EL (cell line): ENCODE results near the gene RETSAT.
"Not testable (repeated sequence)": the region's sequence is repeated elsewhere in the genome, so short reads cannot be mapped to it uniquely, and the experiment has no call there.

Source experiments
- DNase-seq: peaks from one replicate; pipeline ENCODE4 v3.0.0-alpha.2; 2016

The RETSAT gene

DNA sequence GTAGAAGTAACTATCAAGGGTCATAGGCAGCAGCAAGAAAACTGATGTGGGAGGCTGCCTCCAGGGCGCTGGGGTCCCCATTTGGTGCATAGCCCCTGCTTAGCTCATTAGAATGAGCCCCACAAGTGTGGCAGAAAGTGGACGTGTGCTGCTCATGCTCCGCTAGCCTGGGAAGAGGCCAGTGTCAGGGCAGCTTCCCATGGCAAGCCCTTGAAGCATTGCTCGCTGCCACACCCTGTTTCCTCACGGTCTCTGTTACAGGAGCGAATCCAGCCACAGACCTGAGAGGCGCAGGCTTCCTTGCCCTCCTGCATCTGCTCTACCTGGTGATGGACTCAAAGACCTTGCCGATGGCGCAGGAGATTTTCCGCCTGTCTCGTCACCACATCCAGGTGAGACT, 22.8 kb upstream of the RETSAT start:
- no peak for DNase-seq

DNA sequence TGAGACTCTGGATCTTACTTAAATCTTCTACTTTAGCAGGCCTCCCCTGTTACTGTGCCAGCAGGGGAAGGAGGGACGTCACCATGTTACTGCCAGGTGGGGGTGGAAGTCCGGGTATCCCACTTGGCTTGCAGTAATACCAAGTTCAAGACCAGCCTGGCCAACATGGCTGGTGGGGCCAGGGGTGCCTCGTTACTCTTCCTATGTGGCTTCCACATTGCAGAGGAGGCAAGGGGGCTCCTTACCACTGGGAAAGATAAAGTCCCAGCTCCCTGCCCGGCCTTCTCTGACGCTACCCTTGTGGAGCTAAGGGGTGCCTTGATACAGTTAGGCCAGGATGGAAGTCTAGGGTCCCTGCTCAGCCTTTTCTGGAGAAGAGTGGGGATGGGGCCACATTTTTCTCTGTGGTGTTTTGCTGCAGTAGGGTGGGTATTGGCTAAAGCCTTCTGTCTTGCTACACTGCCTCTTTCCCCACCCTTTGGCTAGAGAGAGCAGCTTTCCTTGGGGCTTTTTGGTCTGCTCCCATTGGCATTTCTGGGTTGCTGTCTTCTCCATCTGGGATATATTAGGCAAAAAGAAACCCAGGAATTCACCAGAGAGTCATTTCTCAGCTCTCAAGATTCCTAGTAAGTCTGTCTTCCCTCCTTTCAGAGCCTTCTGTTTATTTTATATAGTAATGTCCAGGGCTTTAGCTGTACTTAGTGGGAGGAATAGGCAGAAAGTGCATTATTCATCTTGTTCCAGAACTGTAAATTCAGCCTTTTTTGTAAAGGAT, 22.1 kb upstream of the RETSAT start:
- no peak for DNase-seq

DNA sequence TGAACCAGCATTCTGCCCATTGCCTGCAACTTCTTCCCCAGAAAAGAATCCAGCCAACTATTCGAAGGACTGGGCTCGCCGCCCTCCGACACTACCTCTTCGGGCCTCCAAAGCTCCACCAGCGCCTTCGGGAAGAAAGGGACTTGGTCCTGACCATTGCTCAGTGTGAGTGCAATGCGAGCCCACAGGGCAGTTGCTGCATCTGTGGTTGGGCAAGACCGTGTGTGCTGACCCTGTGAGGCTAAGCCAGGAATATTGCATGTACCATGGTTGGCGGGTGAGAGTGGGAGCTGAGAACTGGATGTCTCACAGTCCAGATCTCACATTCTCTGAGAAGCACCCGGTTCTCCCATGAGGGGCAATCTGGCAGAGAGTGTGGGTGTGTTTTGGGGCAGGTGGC, 16.7 kb upstream of the RETSAT start:
- no peak for DNase-seq

DNA sequence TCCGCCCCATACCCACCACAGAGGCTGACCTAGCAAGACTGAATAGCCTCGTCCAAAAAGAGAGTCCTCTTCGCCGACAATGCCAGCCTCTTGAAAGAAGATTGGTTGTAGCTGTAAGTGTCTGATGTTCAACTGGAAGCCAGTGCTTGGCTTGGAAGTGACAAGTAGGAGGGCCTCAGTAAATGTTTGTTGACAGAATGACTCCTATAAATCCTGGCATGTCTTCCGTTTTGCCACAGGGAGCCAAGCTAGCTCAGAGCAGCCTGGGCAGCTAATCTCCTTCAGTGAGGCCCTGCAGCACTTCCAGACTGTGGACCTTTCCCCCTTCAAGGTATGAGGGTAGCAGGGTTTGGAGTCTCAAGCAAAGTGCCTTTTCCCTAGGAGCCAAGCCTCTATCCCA, 15.2 kb upstream of the RETSAT start:
- no peak for DNase-seq

DNA sequence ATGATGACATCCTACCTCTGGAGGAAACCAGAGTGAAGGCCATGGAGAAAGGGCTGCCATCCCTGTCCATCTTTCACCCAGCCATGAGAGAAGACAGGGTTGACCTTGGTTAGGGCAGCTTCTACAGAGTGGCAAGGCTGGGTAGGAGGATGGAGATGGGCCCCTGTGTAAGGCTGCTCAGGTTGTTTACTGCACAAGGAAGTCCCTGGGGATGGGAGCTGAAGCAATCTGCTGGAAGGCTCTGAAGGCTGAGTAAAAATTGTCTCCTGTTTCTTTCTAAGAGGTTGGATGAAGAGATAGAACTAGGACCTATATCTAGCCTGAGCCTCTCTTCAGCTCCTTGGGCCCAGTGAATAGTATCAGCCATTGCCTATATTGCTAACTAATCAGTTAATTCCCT, 14.6 kb upstream of the RETSAT start:
- DNase-seq: no peak

DNA sequence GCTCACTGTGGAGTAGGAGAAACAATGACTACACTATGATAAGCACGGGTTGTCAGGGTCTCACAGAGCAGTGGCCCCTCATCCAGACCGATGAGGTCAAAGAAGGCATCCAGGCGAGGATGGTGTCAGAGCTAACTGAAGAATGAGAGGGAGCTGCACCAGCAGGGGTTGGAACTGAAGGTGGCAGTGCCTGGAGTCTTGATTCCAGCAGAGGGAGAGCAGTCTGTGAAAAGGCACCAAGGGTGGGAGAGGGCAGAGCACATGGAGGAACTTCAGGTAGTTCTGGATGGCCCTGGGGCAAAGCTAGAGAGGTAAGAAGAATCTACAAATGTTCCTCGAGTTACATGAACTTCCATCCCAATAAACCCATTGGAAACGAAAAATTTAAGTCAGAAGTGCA, 12.9 kb upstream of the RETSAT start:
- DNase-seq: no peak

DNA sequence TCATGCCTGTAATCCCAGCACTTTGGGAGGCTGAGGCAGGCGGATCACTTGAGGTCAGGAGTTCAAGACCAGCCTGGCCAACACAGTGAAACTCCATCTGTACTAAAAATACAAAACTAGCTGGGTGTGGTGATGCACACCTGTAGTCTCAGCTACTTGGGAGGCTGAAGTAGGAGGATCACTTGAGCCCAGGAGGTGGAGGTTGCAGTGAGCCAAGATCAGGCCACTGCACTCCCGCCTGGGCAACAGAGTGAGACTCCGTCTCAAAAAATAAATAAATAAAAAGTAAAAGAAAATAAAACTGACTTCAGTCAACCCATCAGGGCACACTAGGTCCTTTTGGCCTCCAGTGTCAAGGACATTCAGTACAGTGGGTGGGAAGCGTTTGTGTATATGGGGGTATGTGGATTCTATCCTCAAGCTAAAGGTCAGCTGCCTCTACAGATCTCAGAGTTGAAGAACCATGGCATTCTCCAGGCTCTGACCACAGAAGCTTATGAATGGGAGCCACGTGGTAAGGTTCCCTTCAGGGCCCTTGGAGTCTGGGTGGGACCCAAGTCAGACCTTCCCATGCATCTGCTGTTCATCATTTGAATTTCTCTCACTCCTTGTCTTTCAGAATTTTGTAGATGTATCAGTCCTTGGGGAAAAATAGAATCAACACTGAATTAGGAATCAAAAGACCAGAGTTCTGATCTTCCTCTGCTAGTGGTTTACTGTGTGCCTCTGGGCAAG, 8.5 kb upstream of the RETSAT start:
- not testable (repeated sequence) for DNase-seq

DNA sequence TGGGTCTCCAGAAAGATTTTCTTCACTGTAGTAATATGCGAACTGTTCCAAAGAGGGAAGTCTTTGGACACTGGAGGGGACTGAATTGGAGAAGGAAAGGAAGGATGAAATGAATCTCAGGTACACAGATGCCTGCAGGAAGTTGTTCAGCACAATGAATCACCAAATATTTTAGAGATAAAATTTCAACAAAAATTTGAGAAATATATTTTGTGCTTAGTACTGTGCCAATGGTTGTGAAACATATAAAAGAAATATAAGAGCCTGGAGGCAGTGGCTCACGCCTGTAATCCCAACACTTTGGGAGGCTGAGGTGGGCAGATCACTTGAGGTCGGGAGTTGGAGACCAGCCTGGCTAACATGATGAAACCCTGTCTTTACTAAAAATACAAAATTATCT, 3.4 kb upstream of the RETSAT start:
- DNase-seq: no peak

DNA sequence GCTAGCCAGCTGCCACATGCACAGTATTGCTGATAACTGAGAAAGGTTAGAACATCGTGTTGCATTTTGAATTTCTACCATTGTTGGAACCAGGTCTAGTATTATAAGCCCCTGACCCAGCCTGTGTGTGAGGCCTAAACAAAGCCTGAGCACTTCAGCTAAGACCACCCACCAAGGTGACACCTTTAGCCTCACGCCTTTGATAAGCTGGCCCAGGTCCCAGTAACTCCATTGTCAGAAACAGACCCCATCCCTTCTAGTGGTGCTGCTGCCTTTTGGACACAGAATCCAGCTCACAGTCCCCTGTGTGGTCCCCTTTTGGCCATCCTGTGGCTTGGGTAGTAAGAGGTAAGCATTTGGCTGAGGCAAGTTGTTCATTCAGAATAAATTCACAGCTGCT, 1.9 kb upstream of the RETSAT start:
- no peak for DNase-seq

DNA sequence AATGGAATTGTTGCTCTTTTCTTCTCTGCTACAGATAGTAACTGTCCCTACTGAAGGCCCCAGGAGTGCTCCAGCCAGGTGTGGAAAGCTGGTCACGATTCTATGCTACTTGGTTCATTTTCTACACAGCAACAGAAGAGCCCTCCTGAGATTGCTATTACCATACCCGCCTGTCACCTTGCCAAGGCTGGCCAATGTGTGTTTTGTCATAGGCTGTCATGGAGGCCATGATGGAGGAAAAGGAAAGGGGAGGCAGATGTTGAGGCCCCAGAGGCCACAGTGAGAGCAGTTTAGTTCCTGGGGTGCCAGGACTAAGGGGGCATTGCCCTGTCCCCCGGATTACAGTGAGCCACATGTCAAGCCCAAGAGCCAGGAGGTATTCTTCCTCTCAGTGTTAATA, 1.2 kb upstream of the RETSAT start:
- DNase-seq: no peak

DNA sequence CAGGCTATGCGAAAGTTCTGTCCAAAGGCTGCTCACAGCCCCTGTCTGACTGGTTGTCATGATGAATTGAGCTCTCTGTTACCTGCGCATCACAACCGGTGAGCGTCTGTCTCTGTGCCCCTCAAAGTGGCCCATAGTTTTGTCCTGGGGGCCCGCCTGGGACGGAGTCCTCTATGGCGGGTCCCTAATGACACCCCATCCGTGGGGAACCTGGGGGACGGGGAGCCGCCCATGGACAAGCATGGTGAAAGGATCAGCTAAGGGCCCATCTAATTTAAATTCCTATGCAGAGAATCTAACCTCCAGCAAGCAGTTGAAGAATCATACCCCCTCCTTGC, 714 bp upstream of the RETSAT start:
- DNase-seq: no peak

DNA sequence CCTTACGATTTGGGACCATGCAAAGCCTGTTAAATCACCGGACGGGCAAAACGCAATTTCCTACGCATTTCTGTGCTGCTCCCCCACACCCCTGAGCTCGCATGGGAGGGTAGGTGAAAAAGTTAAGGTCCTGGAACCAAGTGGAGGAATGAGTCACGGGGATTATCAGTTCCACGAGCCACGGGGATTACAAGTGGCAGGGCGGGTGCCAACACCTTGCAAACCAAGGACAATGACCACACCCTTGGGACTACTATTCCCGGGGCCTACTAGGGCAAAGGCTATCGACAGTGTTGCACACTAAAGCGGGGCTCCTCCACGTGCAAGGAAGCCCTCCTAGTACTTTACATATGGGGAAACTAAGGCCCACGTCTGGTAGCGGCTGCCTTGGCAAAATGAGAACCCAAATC, 447 bp downstream of the RETSAT start:
- peak; percentile 48 for DNase-seq

DNA sequence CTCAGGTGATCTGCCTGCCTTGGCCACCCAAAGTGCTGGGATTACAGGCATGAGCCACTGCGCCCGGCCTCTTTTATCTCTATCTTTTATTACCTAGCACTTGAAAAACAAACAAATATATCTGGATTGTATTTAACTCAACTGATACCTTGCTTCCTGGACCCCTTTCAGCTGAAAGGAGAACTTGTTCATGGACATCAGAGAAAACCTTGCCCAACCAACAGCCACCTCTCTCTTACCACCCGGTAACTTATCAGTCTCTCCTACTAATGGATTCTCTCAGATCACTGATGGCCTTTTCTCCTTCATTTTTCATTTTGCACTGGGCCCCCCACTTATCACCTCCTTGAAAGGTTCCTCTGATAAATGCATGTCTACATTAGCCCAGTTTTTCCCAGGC, 6.7 kb downstream of the RETSAT start:
- no peak for DNase-seq

DNA sequence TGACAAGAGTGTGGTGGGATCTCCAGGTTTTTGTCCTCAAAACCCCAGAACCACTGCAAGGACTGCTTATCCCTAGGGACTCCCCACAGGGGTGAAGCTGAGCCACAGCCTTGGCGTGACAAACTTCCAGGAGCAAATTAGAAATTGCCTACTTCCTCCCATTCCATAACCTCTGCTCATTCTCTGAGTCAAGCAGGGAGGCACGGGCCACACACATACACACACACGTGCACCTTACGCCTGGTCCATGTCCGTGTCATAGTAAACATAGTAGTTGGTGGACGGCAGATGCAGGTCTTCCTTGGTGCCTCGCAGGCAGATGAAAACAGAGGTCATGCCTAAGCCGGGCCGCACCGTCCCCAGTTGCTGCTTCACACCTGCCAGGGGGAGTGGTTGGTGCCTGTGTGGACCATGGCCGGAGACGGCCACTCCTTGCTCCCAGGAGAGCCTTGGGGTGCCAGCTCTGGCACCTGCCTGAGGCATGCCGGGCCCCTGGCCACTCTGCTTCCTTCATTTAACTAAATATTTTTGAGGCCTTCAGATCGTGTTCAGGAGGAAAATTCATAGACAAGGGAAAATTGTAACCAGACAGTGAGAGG, 9.9 kb downstream of the RETSAT start:
- no peak for DNase-seq

DNA sequence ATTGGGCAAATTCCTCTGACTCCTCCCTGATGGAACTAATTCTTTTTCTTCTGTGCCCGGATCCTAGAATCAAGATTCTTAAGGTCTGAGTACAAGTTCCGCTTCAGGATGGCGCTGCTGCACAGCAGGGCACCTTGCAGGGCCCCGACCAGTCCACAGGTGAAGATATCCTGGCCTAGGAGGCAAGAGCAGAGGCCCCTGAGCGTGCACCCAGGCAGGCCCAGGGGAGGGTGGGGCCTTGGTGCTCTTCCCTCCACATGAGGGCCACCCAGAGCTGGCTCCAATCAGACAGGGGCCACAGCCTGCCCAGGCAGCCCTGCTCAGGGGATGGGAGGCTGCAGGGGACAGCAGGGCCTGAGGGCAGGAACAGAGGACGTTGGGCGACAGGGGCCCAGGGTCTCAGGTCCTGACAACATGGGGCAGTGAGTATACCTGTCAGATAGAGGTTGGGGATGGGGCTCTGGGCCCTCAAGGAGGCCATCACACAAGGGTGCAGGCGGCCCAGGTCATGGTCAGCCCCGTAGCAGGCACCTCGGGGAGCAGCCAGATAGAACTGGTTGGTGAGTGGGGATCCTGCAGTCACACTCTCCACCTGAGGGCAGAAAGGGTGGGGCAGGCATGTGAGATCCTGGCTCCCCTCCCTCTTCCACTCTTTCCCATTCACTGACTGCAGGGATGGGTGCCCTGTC, 11.0 kb downstream of the RETSAT start:
- DNase-seq: not testable (repeated sequence)

DNA sequence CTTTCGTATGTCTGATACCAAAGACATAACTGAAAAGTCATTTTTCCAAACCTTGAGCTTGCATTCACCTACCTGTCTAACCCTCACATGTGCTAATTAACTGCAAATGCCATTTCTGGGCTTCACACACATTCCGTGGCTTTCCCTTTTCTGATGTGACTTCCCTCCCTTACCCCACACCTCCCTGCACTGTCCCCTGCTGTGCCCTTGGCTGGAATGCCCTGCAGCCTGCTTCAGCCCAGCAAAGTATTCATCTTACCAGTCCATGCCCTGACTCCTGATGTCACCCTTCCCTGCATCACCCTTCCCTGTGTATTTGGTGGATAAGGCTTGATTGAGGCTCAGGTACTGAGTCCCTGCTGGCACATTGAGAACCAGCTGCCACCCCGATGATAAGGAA, 12.2 kb downstream of the RETSAT start:
- no peak for DNase-seq

DNA sequence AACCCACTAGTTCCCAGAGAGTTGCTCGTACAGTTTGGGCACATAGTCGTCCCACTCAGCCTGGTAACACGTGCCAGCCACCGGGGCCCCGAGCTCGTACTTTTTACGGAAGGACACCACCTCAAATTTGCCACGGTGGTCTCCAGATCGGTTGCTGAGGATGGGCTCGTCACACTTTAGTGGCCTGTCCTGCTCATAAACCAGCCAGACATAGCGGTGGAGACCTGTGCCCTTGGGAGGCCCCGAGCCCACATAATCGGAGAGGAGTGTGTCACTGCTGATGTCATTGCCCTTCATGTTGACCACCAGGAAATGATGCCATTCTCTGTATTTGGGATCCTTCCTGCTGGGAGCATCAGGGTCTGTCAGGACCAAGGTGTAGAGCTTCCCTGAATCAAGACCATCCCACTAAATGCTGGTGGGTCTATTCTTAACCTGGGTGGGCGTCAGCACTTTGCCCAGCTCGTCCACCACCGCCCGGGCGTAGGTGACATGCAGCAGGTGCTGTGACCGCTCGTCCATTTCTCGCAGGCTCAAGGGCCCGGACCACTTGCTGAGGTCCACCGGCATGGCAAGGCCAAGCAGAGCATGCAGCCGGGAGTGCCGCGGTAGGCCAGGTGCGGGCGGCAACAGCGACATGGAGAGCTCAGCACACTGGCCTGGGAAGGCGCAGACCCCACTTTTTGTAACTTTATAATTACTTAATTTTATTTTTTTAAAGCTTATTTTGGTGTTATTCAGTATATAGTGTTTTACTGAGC, 12.9 kb downstream of the RETSAT start:
- DNase-seq: no peak

DNA sequence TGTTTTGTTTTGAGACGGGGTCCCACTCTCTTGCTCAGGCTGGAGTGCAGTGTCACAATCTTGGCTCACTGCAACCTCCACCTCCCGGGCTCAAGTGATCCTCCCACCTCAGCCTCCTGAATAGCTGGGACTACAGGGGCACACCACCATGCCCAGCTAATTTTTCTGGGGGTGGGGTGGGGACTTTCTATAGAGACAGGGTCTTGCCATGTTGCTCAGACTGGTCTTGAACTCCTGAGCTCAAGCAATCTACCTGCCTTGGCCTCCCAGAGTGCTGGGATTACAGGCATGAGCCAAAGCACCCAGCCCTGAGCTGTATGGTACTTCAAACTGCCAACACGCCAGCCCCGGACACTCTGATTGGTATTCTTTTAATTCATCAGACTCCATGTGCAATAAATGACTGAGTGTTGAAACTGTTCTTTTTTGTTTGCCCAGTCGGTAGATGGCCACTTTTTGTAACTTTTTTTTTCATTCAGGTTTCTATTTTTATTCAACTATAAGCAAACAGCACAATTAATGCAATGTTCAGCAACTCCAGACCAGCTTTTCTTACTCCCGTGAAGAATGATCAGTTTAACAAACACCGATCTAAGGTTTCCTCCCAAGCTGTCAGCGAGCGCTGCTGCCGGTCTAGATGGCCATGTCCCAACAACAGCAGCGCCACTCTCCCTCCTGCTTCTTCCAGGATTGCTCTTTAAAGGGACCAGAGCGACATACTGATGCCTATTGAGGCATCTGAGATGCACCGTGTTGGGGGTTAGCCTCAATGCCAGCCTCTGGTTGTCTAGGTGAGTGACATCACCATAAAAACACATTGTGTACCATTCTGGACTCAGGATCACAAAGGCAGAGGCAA, 14.1 kb downstream of the RETSAT start:
- DNase-seq: no peak

DNA sequence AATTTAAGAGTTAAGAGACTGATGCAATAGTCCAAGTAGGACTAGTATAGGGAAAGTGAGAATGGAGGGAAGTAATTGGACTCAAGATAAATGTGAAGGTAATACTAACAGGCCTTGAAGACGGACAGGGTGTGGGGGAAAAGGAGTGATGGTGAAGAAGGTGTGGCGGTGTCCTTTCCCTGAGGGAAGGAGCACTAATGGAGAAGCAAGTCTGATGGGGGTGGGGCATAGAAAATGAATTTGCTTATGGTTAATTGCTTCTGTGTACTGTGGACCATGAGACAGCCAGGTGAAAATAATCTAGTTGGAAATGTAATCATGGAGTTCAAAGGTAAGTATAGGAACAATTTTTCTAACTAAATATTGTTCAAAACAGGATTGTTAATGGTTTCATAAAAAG, 19.4 kb downstream of the RETSAT start:
- no peak for DNase-seq

DNA sequence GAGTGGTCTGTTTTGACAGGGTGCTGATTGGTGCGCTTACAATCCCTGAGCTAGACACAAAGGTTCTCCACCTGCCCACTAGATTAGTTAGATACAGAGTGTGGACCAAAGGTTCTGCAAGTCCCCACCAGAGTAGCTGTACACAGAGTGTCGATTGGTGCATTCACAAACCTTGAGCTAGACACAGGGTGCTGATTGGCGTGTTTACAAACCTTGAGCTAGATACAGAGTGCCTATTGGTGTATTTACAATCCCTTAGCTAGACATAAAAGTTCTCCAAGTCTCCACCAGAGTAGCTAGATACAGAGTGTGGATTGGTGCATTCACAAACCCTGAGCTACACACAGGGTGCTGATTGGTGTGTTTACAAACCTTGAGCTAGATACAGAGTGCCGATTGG, 20.5 kb downstream of the RETSAT start:
- not testable (repeated sequence) for DNase-seq

DNA sequence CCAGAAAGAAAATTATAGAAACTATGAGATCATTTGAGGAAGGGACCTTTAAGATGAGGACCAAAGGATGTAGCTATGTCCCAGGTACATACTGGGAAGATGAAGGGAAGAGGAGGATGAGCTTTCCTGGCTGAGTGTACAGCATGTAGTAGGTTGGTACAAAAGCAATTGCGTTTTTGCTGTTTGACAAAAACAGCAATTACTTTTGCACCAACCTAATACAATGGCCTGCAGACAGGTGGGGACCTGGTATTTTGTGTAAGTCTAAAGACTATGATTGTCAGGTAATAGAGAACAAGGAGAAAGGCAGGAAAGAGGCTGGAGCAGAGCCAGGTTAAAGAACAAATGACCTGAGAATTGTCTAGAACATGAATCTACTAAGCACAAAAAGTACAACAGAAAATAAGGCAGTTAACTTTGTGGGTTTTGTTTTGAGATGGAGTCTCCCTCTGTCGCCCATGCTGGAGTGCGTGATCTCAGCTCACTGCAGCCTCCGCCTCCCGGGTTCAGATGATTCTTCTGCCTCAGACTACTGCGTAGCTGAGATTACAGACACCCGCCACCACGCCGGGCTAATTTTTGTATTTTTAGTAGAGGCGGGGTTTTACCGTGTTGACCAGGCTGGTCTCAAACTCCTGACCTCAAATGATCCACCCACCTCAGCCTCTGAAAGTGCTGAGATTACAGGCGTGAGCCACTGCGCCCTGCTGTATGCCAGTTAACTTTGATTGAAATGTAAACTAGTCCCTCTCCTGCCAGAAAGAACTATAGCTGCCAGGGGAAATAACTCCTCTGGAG, 23.3 kb downstream of the RETSAT start:
- no peak for DNase-seq
